WTC11 (cell line): ENCODE data around the gene ZNF799. TPM values are rescaled to one million over a fixed set of nuclear protein-coding genes. Genes with fewer than 3 reads are reported as not detected.
A peak's percentile ranks its signal among the peaks of the same experiment; 100 is the strongest.

ENCODE experiments used
- ATAC-seq: fragments of 200-7000 bp; cut with Tn5 transposase; 2 replicates; pipeline ENCODE4 v1.10.0; 2021; ENCODE audit warnings: mild to moderate bottlenecking, moderate library complexity
- CTCF ChIA-PET: fragments of 300-600 bp; sonication (Branson Sonifier 250); formaldehyde crosslinking; loops from one replicate; lab custom pipeline; 2021; ENCODE audit warnings: antibody characterized with exemption; lab: Charles Lee
- POLR2A ChIA-PET: fragments of 350-600 bp; sonication (Branson Sonifier 250); formaldehyde crosslinking; loops from one replicate; lab custom pipeline; 2021; ENCODE audit warnings: antibody characterized with exemption; lab: Charles Lee
- DNase-seq: peaks from one replicate; pipeline ENCODE4 v3.0.0; 2021; ENCODE audit warnings: low spot score
- H3K27ac Mint-ChIP-seq: 2 replicates; pipeline ENCODE4 v1.8.0; 2021; ENCODE audit warnings: mixed read lengths
- H3K27me3 Mint-ChIP-seq: 2 replicates; pipeline ENCODE4 v1.8.0; 2021; ENCODE audit warnings: low read depth, mild to moderate bottlenecking, moderate library complexity, mixed read lengths
- H3K36me3 Mint-ChIP-seq: 2 replicates; pipeline ENCODE4 v1.8.0; 2021; ENCODE audit warnings: mixed read lengths
- H3K4me1 Mint-ChIP-seq: 2 replicates; pipeline ENCODE4 v1.8.0; 2022; ENCODE audit warnings: mixed read lengths
- H3K4me3 Mint-ChIP-seq: 2 replicates; pipeline ENCODE4 v1.8.0; 2021; ENCODE audit warnings: mild to moderate bottlenecking, moderate library complexity, mixed read lengths
- H3K9me3 Mint-ChIP-seq: 2 replicates; pipeline ENCODE4 v1.8.0; 2021; ENCODE audit warnings: mixed read lengths
- ARID4B ChIP-seq: sonication (generic); formaldehyde crosslinking; IDR thresholded peaks from 2 replicates; pipeline ENCODE4 v1.8.0; 2023; ENCODE audit warnings: missing genetic modification reagents, mild to moderate bottlenecking, borderline replicate concordance
- ATF1 ChIP-seq: sonication (generic); formaldehyde crosslinking; IDR thresholded peaks from 2 replicates; pipeline ENCODE4 v1.8.1; 2023; ENCODE audit warnings: mild to moderate bottlenecking, moderate library complexity, missing genetic modification reagents
- CBFB ChIP-seq: sonication (generic); formaldehyde crosslinking; IDR thresholded peaks from 2 replicates; pipeline ENCODE4 v1.8.1; 2022; ENCODE audit warnings: mild to moderate bottlenecking, low read depth, missing genetic modification reagents
- CDX4 ChIP-seq: fragments of 250-450 bp; sonication (Bioruptor Pico); IDR thresholded peaks from 2 replicates; pipeline ENCODE4 v1.9.0; 2021; ENCODE audit warnings: moderate library complexity, mild to moderate bottlenecking, inconsistent platforms, borderline replicate concordance
- ERG ChIP-seq: fragments of 250-450 bp; sonication (Bioruptor Pico); IDR thresholded peaks from 2 replicates; pipeline ENCODE4 v1.8.0; 2021; ENCODE audit warnings: mild to moderate bottlenecking
- GABPB1 ChIP-seq: sonication (generic); formaldehyde crosslinking; IDR thresholded peaks from 2 replicates; pipeline ENCODE4 v1.8.1; 2023; ENCODE audit warnings: mild to moderate bottlenecking, missing genetic modification reagents
- GRHL2 ChIP-seq: fragments of 250-450 bp; sonication (Bioruptor Pico); IDR thresholded peaks from 2 replicates; pipeline ENCODE4 v1.8.0; 2022; ENCODE audit warnings: mild to moderate bottlenecking, moderate library complexity; ENCODE audit not compliant: insufficient replicate concordance, severe bottlenecking
- SMAD3 ChIP-seq: sonication (generic); formaldehyde crosslinking; IDR thresholded peaks from 2 replicates; pipeline ENCODE4 v1.8.0; 2022; ENCODE audit warnings: missing genetic modification reagents, mild to moderate bottlenecking, borderline replicate concordance
- TCF7 ChIP-seq: sonication (generic); formaldehyde crosslinking; IDR thresholded peaks from 2 replicates; pipeline ENCODE4 v1.8.0; 2022; ENCODE audit warnings: mild to moderate bottlenecking, low read depth, missing genetic modification reagents, moderate library complexity
- ZBTB43 ChIP-seq: sonication (generic); formaldehyde crosslinking; IDR thresholded peaks from 2 replicates; pipeline ENCODE4 v1.8.1; 2023; ENCODE audit warnings: mild to moderate bottlenecking, missing genetic modification reagents
- ZNF232 ChIP-seq: sonication (generic); formaldehyde crosslinking; IDR thresholded peaks from 2 replicates; pipeline ENCODE4 v1.8.0; 2022; ENCODE audit warnings: mild to moderate bottlenecking, missing genetic modification reagents
- ZNF416 ChIP-seq: fragments of 250-450 bp; sonication (Bioruptor Pico); IDR thresholded peaks from 2 replicates; pipeline ENCODE4 v1.9.0; 2021; ENCODE audit warnings: mild to moderate bottlenecking, inconsistent platforms
- total RNA-seq: library from RNA; stranded (reverse); gene quantifications from 3 replicates; pipeline ENCODE4 v1.2.3, GENCODE V29; 2021
- TF ChIP-seq, protein P1 (sequence below): sonication (generic); formaldehyde crosslinking; IDR thresholded peaks from 2 replicates; pipeline ENCODE4 v1.8.1; 2022; ENCODE audit warnings: low read depth, mild to moderate bottlenecking, moderate library complexity, missing genetic modification reagents, borderline replicate concordance
- TF ChIP-seq, protein P2 (sequence below): sonication (generic); formaldehyde crosslinking; IDR thresholded peaks from 2 replicates; pipeline ENCODE4 v1.8.1; 2022; ENCODE audit warnings: mild to moderate bottlenecking, missing genetic modification reagents, moderate library complexity, borderline replicate concordance
- TF ChIP-seq, protein P3 (sequence below): fragments of 250-450 bp; sonication (Bioruptor Pico); IDR thresholded peaks from 2 replicates; pipeline ENCODE4 v2.1.2; 2022; ENCODE audit warnings: mild to moderate bottlenecking, moderate library complexity
- TF ChIP-seq, protein P4 (sequence below): sonication (generic); formaldehyde crosslinking; IDR thresholded peaks from 2 replicates; pipeline ENCODE4 v1.8.1; 2023; ENCODE audit warnings: mild to moderate bottlenecking, moderate library complexity, missing genetic modification reagents
- TF ChIP-seq, protein P5 (sequence below): sonication (generic); formaldehyde crosslinking; IDR thresholded peaks from 2 replicates; pipeline ENCODE4 v1.8.0; 2022; ENCODE audit warnings: mild to moderate bottlenecking, missing genetic modification reagents

ZNF799 gene
- total RNA-seq, 1 experiment from 2014 or later = 3.7 TPM

GRCh38 chr19:12440541-12441316 lies 39.7 kb upstream of the ZNF799 start, which contains the start of gene ZNF443:
Gene ZNF443 (minus strand): TSS chr19:12441021. CDS start chr19:12440914, 107 bp downstream.
- H3K27me3 Mint-ChIP-seq = no peaks in the 10 kb centered on the region; the same call in 1 of the 2 replicates
- no peaks in the 10 kb centered on the region; the same call in 1 of the 2 replicates for H3K36me3 Mint-ChIP-seq
- DNase-seq (peak; percentile 100), ATAC-seq (peak; percentile 96)
- POLR2A ChIA-PET = interaction anchor here (0.9 to 1.3 kb wide), 6 partner anchors 40 to 146 kb away, joined by 3 to 10 read pairs (median 6); partner anchors contain the start of genes ZNF44, ZNF442 and ZNF799
- H3K27ac Mint-ChIP-seq = peak within 1 kb of the TSS; percentile 100
- H3K4me1 Mint-ChIP-seq = peaks cover 14% of the 10 kb centered on the region
- peak within 1 kb of the TSS; percentile 99 for H3K4me3 Mint-ChIP-seq
- CTCF ChIA-PET = interaction anchor here (0.6 to 1.2 kb wide), 8 partner anchors 15 to 525 kb away, joined by 3 to 4 read pairs (median 3); partner anchors contain the start of genes ZNF442 and ZNF563
- H3K9me3 Mint-ChIP-seq = peaks cover 30% of the 10 kb centered on the region
- TF ChIP-seq GABPB1 (CRISPR knock-in tag) (0 out of 2 replicates have a peak, but pooled peaks have one; percentile 11), ZNF416 (CRISPR knock-in tag) (peak; percentile 50; the same call in 1 of the 2 replicates), CBFB (CRISPR knock-in tag) (0 out of 2 replicates have a peak, but pooled peaks have one; percentile 36), ZNF232 (CRISPR knock-in tag) (0 out of 2 replicates have a peak, but pooled peaks have one; percentile 46), ARID4B (CRISPR knock-in tag) (no peak), SMAD3 (no peak), ATF1 (CRISPR knock-in tag) (no peak), CDX4 (no peak), TCF7 (CRISPR knock-in tag) (no peak), ZBTB43 (CRISPR knock-in tag) (no peak), ERG (CRISPR knock-in tag) (no peak), GRHL2 (CRISPR knock-in tag) (no peak)
- TF ChIP-seq, protein P1, sequence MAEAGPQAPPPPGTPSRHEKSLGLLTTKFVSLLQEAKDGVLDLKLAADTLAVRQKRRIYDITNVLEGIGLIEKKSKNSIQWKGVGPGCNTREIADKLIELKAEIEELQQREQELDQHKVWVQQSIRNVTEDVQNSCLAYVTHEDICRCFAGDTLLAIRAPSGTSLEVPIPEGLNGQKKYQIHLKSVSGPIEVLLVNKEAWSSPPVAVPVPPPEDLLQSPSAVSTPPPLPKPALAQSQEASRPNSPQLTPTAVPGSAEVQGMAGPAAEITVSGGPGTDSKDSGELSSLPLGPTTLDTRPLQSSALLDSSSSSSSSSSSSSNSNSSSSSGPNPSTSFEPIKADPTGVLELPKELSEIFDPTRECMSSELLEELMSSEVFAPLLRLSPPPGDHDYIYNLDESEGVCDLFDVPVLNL (CRISPR knock-in tag) = no peak
- TF ChIP-seq, protein P2, sequence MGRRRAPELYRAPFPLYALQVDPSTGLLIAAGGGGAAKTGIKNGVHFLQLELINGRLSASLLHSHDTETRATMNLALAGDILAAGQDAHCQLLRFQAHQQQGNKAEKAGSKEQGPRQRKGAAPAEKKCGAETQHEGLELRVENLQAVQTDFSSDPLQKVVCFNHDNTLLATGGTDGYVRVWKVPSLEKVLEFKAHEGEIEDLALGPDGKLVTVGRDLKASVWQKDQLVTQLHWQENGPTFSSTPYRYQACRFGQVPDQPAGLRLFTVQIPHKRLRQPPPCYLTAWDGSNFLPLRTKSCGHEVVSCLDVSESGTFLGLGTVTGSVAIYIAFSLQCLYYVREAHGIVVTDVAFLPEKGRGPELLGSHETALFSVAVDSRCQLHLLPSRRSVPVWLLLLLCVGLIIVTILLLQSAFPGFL (CRISPR knock-in tag) = no peak
- TF ChIP-seq, protein P3, sequence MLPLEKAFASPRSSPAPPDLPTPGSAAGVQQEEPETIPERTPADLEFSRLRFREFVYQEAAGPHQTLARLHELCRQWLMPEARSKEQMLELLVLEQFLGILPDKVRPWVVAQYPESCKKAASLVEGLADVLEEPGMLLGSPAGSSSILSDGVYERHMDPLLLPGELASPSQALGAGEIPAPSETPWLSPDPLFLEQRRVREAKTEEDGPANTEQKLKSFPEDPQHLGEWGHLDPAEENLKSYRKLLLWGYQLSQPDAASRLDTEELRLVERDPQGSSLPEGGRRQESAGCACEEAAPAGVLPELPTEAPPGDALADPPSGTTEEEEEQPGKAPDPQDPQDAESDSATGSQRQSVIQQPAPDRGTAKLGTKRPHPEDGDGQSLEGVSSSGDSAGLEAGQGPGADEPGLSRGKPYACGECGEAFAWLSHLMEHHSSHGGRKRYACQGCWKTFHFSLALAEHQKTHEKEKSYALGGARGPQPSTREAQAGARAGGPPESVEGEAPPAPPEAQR (CRISPR knock-in tag) = no peak
- TF ChIP-seq, protein P4, sequence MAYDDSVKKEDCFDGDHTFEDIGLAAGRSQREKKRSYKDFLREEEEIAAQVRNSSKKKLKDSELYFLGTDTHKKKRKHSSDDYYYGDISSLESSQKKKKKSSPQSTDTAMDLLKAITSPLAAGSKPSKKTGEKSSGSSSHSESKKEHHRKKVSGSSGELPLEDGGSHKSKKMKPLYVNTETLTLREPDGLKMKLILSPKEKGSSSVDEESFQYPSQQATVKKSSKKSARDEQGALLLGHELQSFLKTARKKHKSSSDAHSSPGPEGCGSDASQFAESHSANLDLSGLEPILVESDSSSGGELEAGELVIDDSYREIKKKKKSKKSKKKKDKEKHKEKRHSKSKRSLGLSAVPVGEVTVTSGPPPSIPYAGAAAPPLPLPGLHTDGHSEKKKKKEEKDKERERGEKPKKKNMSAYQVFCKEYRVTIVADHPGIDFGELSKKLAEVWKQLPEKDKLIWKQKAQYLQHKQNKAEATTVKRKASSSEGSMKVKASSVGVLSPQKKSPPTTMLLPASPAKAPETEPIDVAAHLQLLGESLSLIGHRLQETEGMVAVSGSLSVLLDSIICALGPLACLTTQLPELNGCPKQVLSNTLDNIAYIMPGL (CRISPR knock-in tag) = peak; percentile 91
- TF ChIP-seq, protein P5, sequence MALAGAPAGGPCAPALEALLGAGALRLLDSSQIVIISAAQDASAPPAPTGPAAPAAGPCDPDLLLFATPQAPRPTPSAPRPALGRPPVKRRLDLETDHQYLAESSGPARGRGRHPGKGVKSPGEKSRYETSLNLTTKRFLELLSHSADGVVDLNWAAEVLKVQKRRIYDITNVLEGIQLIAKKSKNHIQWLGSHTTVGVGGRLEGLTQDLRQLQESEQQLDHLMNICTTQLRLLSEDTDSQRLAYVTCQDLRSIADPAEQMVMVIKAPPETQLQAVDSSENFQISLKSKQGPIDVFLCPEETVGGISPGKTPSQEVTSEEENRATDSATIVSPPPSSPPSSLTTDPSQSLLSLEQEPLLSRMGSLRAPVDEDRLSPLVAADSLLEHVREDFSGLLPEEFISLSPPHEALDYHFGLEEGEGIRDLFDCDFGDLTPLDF (CRISPR knock-in tag) = no peak
